ENCODE measurements around the gene OR10H5.
"Not testable (repeated sequence)": the region's sequence is repeated elsewhere in the genome, so short reads cannot be mapped to it uniquely, and the experiment has no call there.

OR10H5 gene

GRCh38 chr19:15840833-15841232, 53.4 kb downstream of the OR10H5 start:
- DNase-seq (ENCODE audit: low read depth in 1 of 2, low spot score in 1 of 2) = no peak
- in situ Hi-C loops (cut with HindIII; ENCODE audit: low pct_unique_long_range_greater_than_20kb, low sequenced_read_pairs) = no loop called here
- no peak for TF ChIP-seq JUND (IDR thresholded peaks at IDR 0.05; ENCODE audit: low read depth)

GRCh38 chr19:15841875-15842569, 54.6 kb downstream of the OR10H5 start:
- no peak for DNase-seq (ENCODE audit: low read depth in 1 of 2, low spot score in 1 of 2)
- in situ Hi-C loops (cut with HindIII; ENCODE audit: low pct_unique_long_range_greater_than_20kb, low sequenced_read_pairs) = no loop called here

GRCh38 chr19:15843203-15843893, 55.9 kb downstream of the OR10H5 start:
- in situ Hi-C loops (cut with HindIII; ENCODE audit: low pct_unique_long_range_greater_than_20kb, low sequenced_read_pairs) = no loop called here
- no peak for DNase-seq (ENCODE audit: low read depth in 1 of 2, low spot score in 1 of 2)
- no peak for TF ChIP-seq JUND (IDR thresholded peaks at IDR 0.05; ENCODE audit: low read depth)

More at GRCh38 chr19:15841875-15842569, 54.6 kb downstream of the OR10H5 start:
- no peak for TF ChIP-seq JUND (IDR thresholded peaks at IDR 0.05; ENCODE audit: low read depth)

- in situ Hi-C loops (cut with HindIII; ENCODE audit: low pct_unique_long_range_greater_than_20kb, low sequenced_read_pairs) = not testable (repeated sequence)
- DNase-seq (ENCODE audit: low read depth in 1 of 2, low spot score in 1 of 2) = peak in 1 of 2 experiments; percentile 8
Measured at GRCh38 chr19:15843894-15844222, 56.4 kb downstream of the OR10H5 start.

GRCh38 chr19:15846923-15847322, 59.5 kb downstream of the OR10H5 start:
- TF ChIP-seq JUND (IDR thresholded peaks at IDR 0.05; ENCODE audit: low read depth) = no peak
- in situ Hi-C loops (cut with HindIII; ENCODE audit: low pct_unique_long_range_greater_than_20kb, low sequenced_read_pairs) = no loop called here
- DNase-seq (ENCODE audit: low read depth in 1 of 2, low spot score in 1 of 2) = no peak

GRCh38 chr19:15850385-15850784, 62.9 kb downstream of the OR10H5 start:
- no peak for DNase-seq (ENCODE audit: low read depth in 1 of 2, low spot score in 1 of 2)
- in situ Hi-C loops (cut with HindIII; ENCODE audit: low pct_unique_long_range_greater_than_20kb, low sequenced_read_pairs) = no loop called here
- no peak for TF ChIP-seq JUND (IDR thresholded peaks at IDR 0.05; ENCODE audit: low read depth)
